DMS79 (cell line): ENCODE data around the gene ME2.
"Not testable (repeated sequence)": the region's sequence is repeated elsewhere in the genome, so short reads cannot be mapped to it uniquely, and the experiment has no call there.

Experiments
- DNase-seq: peaks from one replicate; lab custom pipeline; 2025; lab: John Stamatoyannopoulos, UW

The ME2 gene

GRCh38 chr18:50878345-50879301, at the start of gene ME2:
ME2 (plus strand) TSS chr18:50879118; CDS start chr18:50895821, 16,703 bp downstream.
- peak; percentile 78 for DNase-seq

DNA sequence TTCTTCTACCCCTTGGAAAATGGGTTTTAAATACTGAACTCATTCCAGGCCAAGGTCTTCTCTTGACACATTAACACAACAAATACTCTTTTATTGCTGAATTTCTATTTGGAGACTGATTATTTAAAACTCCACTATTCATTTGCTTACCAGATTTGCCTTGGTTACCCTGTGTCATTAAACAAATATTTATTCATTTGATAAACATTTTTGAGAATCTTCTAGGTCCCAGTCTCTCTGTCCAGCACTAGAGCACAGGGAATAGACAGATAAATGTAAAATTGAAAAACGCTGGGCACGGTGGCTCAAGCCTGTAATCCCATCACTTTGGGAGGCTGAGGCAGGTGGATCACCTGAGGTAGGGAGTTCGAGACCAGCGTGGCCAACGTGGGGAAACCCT, 49.3 kb upstream of the ME2 start:
- no peak for DNase-seq

GRCh38 chr18:50830544-50830943, 48.4 kb upstream of the ME2 start:
- DNase-seq: no peak

- DNase-seq: no peak
Observed at GRCh38 chr18:50832754-50833153, 46.2 kb upstream of the ME2 start.

DNA sequence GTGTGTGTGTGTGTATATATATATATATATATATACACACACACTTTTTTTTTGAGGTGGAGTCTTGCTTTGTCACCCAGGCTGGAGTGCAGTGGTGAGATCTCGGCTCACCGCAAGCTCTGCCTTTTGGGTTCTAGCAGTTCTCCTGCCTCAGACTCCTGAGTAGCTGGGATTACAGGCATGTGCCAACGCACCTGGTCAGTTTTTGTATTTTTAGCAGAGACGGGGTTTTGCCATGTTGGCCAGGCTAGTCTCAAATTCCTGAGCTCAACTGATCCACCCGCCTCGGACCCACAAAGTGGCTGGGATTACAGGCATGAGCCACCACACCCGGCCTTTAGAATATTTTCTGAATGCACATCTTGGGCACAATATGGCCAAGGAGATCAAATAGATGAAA, 45.4 kb upstream of the ME2 start:
- not testable (repeated sequence) for DNase-seq

- peak; percentile 74 for DNase-seq
Observed at GRCh38 chr18:50836521-50836957, 42.4 kb upstream of the ME2 start.

DNA sequence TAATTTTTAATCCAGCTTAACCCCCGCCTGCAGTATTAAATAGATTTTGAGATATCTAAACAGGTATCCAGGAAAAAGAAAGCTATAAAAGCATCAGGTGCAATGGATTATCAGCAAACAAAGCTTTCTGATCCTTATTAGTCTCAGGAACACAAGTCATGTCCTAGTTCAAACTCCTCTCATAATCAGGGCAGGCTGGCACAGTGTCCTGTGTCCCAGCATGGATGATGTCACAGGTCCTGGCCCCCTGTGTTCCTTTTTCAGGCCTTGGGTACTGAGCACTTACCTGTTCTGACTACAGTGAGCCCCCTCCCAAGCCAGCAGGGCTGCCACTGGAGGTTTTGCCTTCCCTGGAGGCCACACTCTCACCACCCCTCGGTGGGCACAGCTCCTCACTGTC, 39.6 kb upstream of the ME2 start:
- DNase-seq: no peak

GRCh38 chr18:50839996-50840395, 38.9 kb upstream of the ME2 start:
- no peak for DNase-seq

DNA sequence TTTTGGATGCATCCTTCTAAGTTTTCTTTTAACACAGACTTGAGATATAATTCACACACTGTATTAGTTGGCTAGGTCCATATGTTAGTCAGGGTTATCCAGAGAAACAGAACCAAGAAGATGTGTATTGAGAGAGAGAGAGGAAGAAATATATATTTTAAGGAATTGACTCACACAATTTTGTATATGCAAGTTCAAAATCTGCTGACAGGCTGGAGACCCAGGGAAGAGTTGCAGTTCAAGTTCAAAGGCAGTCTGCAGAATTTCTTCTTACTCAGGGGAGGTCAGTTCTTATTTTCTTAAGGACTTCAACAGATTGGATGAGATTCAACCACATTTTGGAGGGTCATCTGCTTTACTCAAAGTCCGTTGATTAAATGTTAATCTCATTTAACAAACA, 36.1 kb upstream of the ME2 start:
- no peak for DNase-seq

DNA sequence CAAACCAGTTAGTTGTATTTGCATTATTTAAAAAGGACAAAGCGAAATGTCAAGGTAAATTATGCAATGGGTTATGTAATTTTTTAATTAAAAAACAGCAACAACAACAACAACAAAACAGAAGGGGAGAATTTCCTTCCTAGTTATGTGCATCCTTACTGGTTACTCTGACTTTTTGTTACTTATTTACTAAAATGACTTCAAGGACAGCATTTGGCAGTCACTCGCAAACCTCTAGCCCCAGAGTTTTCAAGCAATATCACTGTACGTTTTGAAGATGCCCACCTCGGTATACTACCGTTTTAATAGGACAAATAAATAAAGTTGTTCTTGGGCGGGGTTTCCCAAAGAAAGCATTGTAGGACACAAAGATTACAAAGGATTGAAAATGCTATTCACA, 34.4 kb upstream of the ME2 start:
- no peak for DNase-seq

- no peak for DNase-seq
Observed at GRCh38 chr18:50844960-50845359, 34.0 kb upstream of the ME2 start.

GRCh38 chr18:50847192-50847591, 31.7 kb upstream of the ME2 start:
- no peak for DNase-seq

DNA sequence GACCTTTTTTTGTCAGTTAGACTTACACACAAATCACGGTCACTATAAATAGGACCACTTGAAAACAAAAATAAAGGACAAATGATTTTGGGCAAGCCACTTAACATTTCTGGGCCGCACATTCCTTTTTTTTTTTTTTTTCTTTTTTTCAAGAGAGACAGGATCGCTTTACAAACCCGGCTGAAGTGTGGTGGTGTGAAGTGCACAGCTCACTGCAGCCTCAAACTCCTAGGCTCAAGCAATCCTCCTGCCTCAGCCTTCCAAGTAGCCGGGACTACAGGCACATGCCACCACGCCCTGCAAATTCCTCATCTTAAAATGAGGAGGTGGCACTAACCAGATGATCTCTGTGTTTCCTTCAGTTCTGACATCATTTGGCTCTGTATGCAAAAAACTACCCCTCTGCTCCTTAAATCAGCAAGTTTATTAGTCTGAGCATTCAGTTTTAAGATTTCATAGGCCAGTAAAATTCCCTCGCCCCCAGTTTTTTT, 30.8 kb upstream of the ME2 start:
- DNase-seq: no peak

DNA sequence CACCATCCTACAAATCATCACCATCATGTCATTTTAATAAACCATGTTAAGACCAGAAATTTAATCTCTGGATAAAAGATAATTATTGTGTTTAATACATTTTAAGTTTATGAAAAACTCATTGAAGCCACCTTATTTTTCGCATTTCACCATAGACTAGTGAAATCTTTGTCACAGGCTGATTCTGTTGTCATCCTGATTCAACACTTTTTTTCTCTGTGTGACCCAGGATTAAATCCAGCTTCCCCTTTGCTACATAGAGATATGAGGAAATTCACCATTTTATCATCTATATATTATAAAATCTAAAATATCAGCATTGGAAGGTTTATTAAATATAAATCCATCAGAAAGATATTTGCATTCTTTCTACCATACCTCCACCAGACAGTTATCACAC, 29.9 kb upstream of the ME2 start:
- no peak for DNase-seq

GRCh38 chr18:50849419-50849821, 29.5 kb upstream of the ME2 start:
- no peak for DNase-seq

DNA sequence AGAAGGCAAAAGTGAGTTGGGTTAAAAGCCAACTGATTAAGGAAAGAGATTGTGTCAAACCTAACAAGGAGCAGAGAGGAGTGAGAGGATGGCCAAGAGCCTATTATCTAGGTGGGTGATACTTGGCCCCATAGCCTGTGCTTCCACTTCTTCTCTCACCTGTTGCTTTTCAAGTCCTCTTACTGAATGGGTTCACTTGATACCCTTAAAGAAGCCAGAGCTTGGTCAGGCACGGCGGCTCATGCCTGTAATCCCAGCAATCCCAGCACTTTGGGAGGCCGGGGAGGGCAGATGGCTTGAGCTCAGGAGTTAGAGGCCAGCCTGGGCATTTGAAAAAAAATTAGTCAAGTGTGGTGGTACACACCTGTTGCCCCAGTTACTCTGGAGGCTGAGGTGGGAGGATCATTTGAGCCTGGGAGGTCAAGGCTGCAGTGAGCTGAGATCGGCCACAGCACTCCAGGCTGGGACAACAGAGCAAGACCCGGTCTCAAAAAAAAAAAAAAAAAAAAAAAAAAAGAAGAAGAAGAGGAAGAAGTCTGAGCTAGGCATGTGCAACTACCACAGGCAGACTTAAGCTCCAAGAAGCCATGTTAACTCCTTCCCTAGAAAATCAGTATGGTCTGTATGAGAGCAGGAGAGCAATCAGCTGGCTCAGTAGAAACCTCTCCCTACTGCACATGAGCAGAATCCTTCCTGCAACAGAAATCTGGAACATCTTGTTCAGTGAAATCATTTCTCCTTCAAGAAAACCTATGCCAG, 28.4 kb upstream of the ME2 start:
- DNase-seq: no peak

- no peak for DNase-seq
Observed at GRCh38 chr18:50853863-50854271, 25.1 kb upstream of the ME2 start.

- no peak for DNase-seq
Observed at GRCh38 chr18:50855976-50856757, 22.8 kb upstream of the ME2 start.

GRCh38 chr18:50857166-50857565, 21.8 kb upstream of the ME2 start:
- not testable (repeated sequence) for DNase-seq

GRCh38 chr18:50857694-50858093, 21.2 kb upstream of the ME2 start:
- DNase-seq: no peak

DNA sequence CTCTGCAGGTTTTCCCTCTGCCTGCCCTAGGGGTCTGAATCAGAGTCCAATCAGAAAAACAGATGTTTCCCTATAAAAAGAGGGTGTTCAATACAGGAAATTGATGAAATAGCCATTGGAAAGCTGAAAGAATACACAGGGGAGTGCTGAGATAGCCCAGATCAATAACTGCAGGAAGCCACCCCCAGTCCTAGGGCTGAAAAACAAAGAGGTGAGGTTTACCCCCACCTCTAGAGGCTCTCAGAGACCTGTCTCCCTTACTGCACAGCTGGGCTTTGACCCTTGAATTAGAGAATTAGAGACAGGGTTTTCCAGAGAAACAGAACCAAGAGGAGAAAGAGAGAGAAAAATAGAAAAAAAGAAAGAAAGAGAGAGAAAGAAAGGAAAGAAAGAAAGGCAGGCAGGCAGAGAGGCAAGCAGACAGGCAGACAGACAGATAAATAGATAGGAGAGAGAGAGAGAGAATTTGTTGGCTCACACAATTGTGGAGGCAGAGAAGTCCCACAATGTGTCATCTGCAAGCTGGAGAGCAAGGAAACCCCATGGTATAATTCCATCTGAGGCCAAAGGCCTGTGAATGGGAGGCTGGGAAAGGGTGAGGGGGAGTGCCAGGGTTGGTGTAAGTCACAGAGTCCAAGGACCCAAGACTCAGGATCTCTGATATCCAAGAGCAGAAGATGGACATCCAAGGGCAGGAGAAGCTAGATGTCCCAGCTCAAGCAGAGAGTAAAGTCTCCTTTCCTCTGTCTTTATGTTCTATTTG, 18.9 kb upstream of the ME2 start:
- DNase-seq: no peak
